Neutrophil (primary cell): ENCODE measurements around the gene NAALADL2.

Source experiments
- H3K27ac ChIP-seq: fragments of 200-600 bp; sonication (generic); 2 replicates; pipeline ENCODE4 v1.5.1; 2016; ENCODE audit warnings: mild to moderate bottlenecking, moderate library complexity
- H3K27me3 ChIP-seq: fragments of 200-600 bp; sonication (generic); 2 replicates; pipeline ENCODE4 v1.6.0; 2016; ENCODE audit warnings: mild to moderate bottlenecking
- H3K36me3 ChIP-seq: fragments of 200-600 bp; sonication (generic); 2 replicates; pipeline ENCODE4 v1.5.1; 2017
- H3K4me1 ChIP-seq, 2 experiments: fragments of 200-600 bp in 1 of 2; sonication (generic) in 1 of 2; 1 replicate in 1 of 2; 2 replicates in 1 of 2; pipeline versions ENCODE4 v1.5.1 to v1.6.1; 2013 to 2016; ENCODE audit warnings: low read depth in 1 of 2, low read length in 1 of 2, mild to moderate bottlenecking in 1 of 2, moderate library complexity in 1 of 2; ENCODE audit not compliant: control insufficient read depth in 1 of 2, insufficient read depth in 1 of 2
- H3K4me3 ChIP-seq, 2 experiments: fragments of 200-600 bp in 1 of 2; sonication (generic) in 1 of 2; 1 replicate in 1 of 2; 2 replicates in 1 of 2; pipeline ENCODE4 v1.5.1; 2013 to 2016; ENCODE audit warnings: low read depth in 1 of 2, low read length in 1 of 2, mild to moderate bottlenecking in 1 of 2, moderate library complexity in 1 of 2
- H3K9me3 ChIP-seq: fragments of 200-600 bp; sonication (generic); 2 replicates; pipeline ENCODE4 v1.5.1; 2016
- CTCF ChIP-seq: fragments of 200-600 bp; sonication (generic); IDR thresholded peaks from 2 replicates; pipeline ENCODE4 v1.5.1; 2016; ENCODE audit warnings: antibody characterized with exemption

NAALADL2 gene

GRCh38 chr3:175495331-175495730, 636.2 kb downstream of the NAALADL2 start:
- Histone ChIP-seq H3K36me3 (no peaks in the 10 kb centered on the region), H3K27me3 (no peaks in the 10 kb centered on the region), H3K27ac (no peak overlapping the region), H3K9me3 (no peaks in the 10 kb centered on the region), H3K4me3 (no peak overlapping the region), H3K4me1 (no peaks in the 10 kb centered on the region)
- no peak for TF ChIP-seq CTCF

GRCh38 chr3:175502155-175502554, 643.0 kb downstream of the NAALADL2 start:
- no peaks in the 10 kb centered on the region for H3K4me1 ChIP-seq

GRCh38 chr3:175511219-175511785, 652.2 kb downstream of the NAALADL2 start:
- no peak for TF ChIP-seq CTCF
- Histone ChIP-seq H3K36me3 (no peaks in the 10 kb centered on the region), H3K27me3 (no peaks in the 10 kb centered on the region), H3K9me3 (no peaks in the 10 kb centered on the region), H3K4me1 (no peaks in the 10 kb centered on the region), H3K4me3 (no peak overlapping the region), H3K27ac (no peak overlapping the region)

More at GRCh38 chr3:175502155-175502554, 643.0 kb downstream of the NAALADL2 start:
- no peak for TF ChIP-seq CTCF
- no peaks in the 10 kb centered on the region for H3K36me3 ChIP-seq
- no peaks in the 10 kb centered on the region for H3K27me3 ChIP-seq
- no peak overlapping the region for H3K27ac ChIP-seq
- no peak overlapping the region for H3K4me3 ChIP-seq
- no peaks in the 10 kb centered on the region for H3K9me3 ChIP-seq

GRCh38 chr3:175512700-175513099, 653.6 kb downstream of the NAALADL2 start:
- no peak overlapping the region for H3K27ac ChIP-seq
- no peaks in the 10 kb centered on the region for H3K36me3 ChIP-seq
- no peaks in the 10 kb centered on the region for H3K27me3 ChIP-seq
- no peaks in the 10 kb centered on the region for H3K4me1 ChIP-seq
- H3K9me3 ChIP-seq: no peaks in the 10 kb centered on the region
- H3K4me3 ChIP-seq: no peak overlapping the region
- TF ChIP-seq CTCF: no peak

GRCh38 chr3:175518459-175518858, 659.3 kb downstream of the NAALADL2 start:
- no peak overlapping the region for H3K27ac ChIP-seq
- H3K36me3 ChIP-seq: no peaks in the 10 kb centered on the region
- TF ChIP-seq CTCF: no peak
- no peaks in the 10 kb centered on the region for H3K27me3 ChIP-seq
- H3K4me3 ChIP-seq: no peak overlapping the region
- H3K9me3 ChIP-seq: no peaks in the 10 kb centered on the region
- no peaks in the 10 kb centered on the region for H3K4me1 ChIP-seq

GRCh38 chr3:175521406-175521805, 662.3 kb downstream of the NAALADL2 start:
- H3K27ac ChIP-seq: no peak overlapping the region
- no peaks in the 10 kb centered on the region for H3K36me3 ChIP-seq
- no peaks in the 10 kb centered on the region for H3K27me3 ChIP-seq
- no peaks in the 10 kb centered on the region for H3K4me1 ChIP-seq
- no peaks in the 10 kb centered on the region for H3K9me3 ChIP-seq
- no peak overlapping the region for H3K4me3 ChIP-seq
- no peak for TF ChIP-seq CTCF
